OCI-LY1 (cell line): Measurements from ENCODE around the gene NODAL.

Experiments used
- H2AFZ ChIP-seq: fragments of 200-600 bp; sonication (generic), shearing (Covaris generic); 2 replicates; pipeline ENCODE4 v1.6.0; 2014; ENCODE audit warnings: antibody characterized with exemption, mild to moderate bottlenecking, low read length
- H3F3A ChIP-seq: fragments of 200-600 bp; sonication (generic), shearing (Covaris generic); 2 replicates; pipeline ENCODE4 v1.6.0; 2014; ENCODE audit warnings: mild to moderate bottlenecking, antibody characterized with exemption, low read length, moderate library complexity; ENCODE audit not compliant: insufficient read depth
- H3K27ac ChIP-seq: fragments of 200-600 bp; sonication (generic); 2 replicates; pipeline ENCODE4 v1.5.1; 2014; ENCODE audit warnings: low read length, mixed run types, mild to moderate bottlenecking, low read depth; ENCODE audit not compliant: poor library complexity, severe bottlenecking
- H3K27me3 ChIP-seq: fragments of 200-600 bp; sonication (generic); 2 replicates; pipeline ENCODE4 v1.6.0; 2014; ENCODE audit warnings: antibody characterized with exemption, mild to moderate bottlenecking, low read length, moderate library complexity; ENCODE audit not compliant: insufficient read depth
- H3K36me3 ChIP-seq: fragments of 200-600 bp; sonication (generic); 2 replicates; pipeline ENCODE4 v1.6.1; 2014; ENCODE audit warnings: mild to moderate bottlenecking, antibody characterized with exemption, low read length, moderate library complexity, mixed read lengths; ENCODE audit not compliant: insufficient read depth
- H3K4me1 ChIP-seq: fragments of 200-600 bp; sonication (generic); 2 replicates; pipeline ENCODE4 v1.5.1; 2014; ENCODE audit warnings: mild to moderate bottlenecking, low read length, moderate library complexity; ENCODE audit not compliant: insufficient read depth, severe bottlenecking
- H3K4me2 ChIP-seq: fragments of 200-600 bp; sonication (generic), shearing (Covaris generic); 2 replicates; pipeline ENCODE4 v1.6.1; 2014; ENCODE audit warnings: low read length
- H3K4me3 ChIP-seq: fragments of 200-600 bp; sonication (generic); 2 replicates; pipeline ENCODE4 v1.5.1; 2014; ENCODE audit warnings: low read length, low read depth, mild to moderate bottlenecking, mixed read lengths; ENCODE audit not compliant: poor library complexity, severe bottlenecking
- H3K79me2 ChIP-seq: fragments of 200-600 bp; shearing (Covaris generic); 2 replicates; pipeline ENCODE4 v1.6.1; 2016; ENCODE audit warnings: mixed run types, low read length, mixed read lengths; ENCODE audit not compliant: insufficient read depth
- H3K9ac ChIP-seq: fragments of 200-600 bp; sonication (generic), shearing (Covaris generic); 2 replicates; pipeline ENCODE4 v1.6.1; 2014; ENCODE audit warnings: mild to moderate bottlenecking, low read length, mixed read lengths
- H3K9me2 ChIP-seq: fragments of 200-600 bp; sonication (generic), shearing (Covaris generic); 2 replicates; pipeline ENCODE4 v1.6.1; 2014; ENCODE audit warnings: low read depth, mild to moderate bottlenecking, low read length, mixed read lengths
- H3K9me3 ChIP-seq: fragments of 200-600 bp; shearing (Covaris generic); 2 replicates; pipeline ENCODE4 v1.6.1; 2014; ENCODE audit warnings: low read length, mixed read lengths
- H4K20me1 ChIP-seq: fragments of 200-600 bp; sonication (generic), shearing (Covaris generic); 2 replicates; pipeline ENCODE4 v1.6.0; 2016; ENCODE audit warnings: mild to moderate bottlenecking, low read length; ENCODE audit not compliant: insufficient read depth
- CTCF ChIP-seq: fragments of 200-600 bp; sonication (generic), shearing (Covaris generic); IDR thresholded peaks from 2 replicates; pipeline ENCODE4 v1.5.1; 2017; ENCODE audit warnings: mild to moderate bottlenecking, antibody characterized with exemption, low read length, moderate library complexity, mixed read lengths
- EZH2 ChIP-seq: fragments of 200-600 bp; sonication (generic), shearing (Covaris generic); IDR thresholded peaks from 2 replicates; pipeline ENCODE4 v1.8.0; 2017; ENCODE audit warnings: borderline replicate concordance, mixed run types, mild to moderate bottlenecking, antibody characterized with exemption, low read length, moderate library complexity, mixed read lengths

Gene NODAL

GRCh38 chr10:70482982-70483760 is 41.7 kb upstream of the NODAL start:
- H4K20me1 ChIP-seq: no peaks in the 10 kb centered on the region
- H3K9me2 ChIP-seq: no peaks in the 10 kb centered on the region
- TF ChIP-seq EZH2 (no peak), CTCF (no peak)
- H3K4me1 ChIP-seq: peaks cover 79% of the 10 kb centered on the region
- H3K79me2 ChIP-seq: peaks cover 28% of the 10 kb centered on the region
- peak overlapping the region; percentile 73 for H3K4me2 ChIP-seq
- no peaks in the 10 kb centered on the region for H3K9me3 ChIP-seq
- peak overlapping the region; percentile 94; the same call in 1 of the 2 replicates for H3K9ac ChIP-seq
- no peak overlapping the region for H2AFZ ChIP-seq
- peak overlapping the region; percentile 96 for H3K27ac ChIP-seq
- no peaks in the 10 kb centered on the region for H3F3A ChIP-seq
- H3K27me3 ChIP-seq: no peaks in the 10 kb centered on the region
- peaks cover 74% of the 10 kb centered on the region for H3K36me3 ChIP-seq
- H3K4me3 ChIP-seq: peak overlapping the region; percentile 91

- H3K36me3 ChIP-seq: peaks cover 64% of the 10 kb centered on the region
- H3K79me2 ChIP-seq: peaks cover 28% of the 10 kb centered on the region
- H3K4me3 ChIP-seq: peak overlapping the region; percentile 91
- H3F3A ChIP-seq: no peaks in the 10 kb centered on the region
- H3K4me1 ChIP-seq: peaks cover 80% of the 10 kb centered on the region
- H3K9me2 ChIP-seq: no peaks in the 10 kb centered on the region
- no peak for TF ChIP-seq CTCF
- no peak for TF ChIP-seq EZH2
- no peaks in the 10 kb centered on the region for H4K20me1 ChIP-seq
- no peaks in the 10 kb centered on the region for H3K27me3 ChIP-seq
- H3K9me3 ChIP-seq: no peaks in the 10 kb centered on the region
- H3K9ac ChIP-seq: peak overlapping the region; percentile 94
- peak overlapping the region; percentile 73 for H3K4me2 ChIP-seq
- peak overlapping the region; percentile 96 for H3K27ac ChIP-seq
- H2AFZ ChIP-seq: no peak overlapping the region
Measured at GRCh38 chr10:70481831-70482530, 40.5 kb upstream of the NODAL start.

- peak overlapping the region; percentile 91 for H3K4me3 ChIP-seq
- H3K9me3 ChIP-seq: no peaks in the 10 kb centered on the region
- peaks cover 71% of the 10 kb centered on the region for H3K4me1 ChIP-seq
- no peaks in the 10 kb centered on the region for H3K9me2 ChIP-seq
- TF ChIP-seq CTCF: no peak
- TF ChIP-seq EZH2: no peak
- H3K27me3 ChIP-seq: no peaks in the 10 kb centered on the region
- H3K79me2 ChIP-seq: peaks cover 28% of the 10 kb centered on the region
- no peaks in the 10 kb centered on the region for H4K20me1 ChIP-seq
- no peak overlapping the region for H2AFZ ChIP-seq
- peaks cover 55% of the 10 kb centered on the region for H3K36me3 ChIP-seq
- peak overlapping the region; percentile 94 for H3K9ac ChIP-seq
- no peaks in the 10 kb centered on the region for H3F3A ChIP-seq
- peak overlapping the region; percentile 73 for H3K4me2 ChIP-seq
- H3K27ac ChIP-seq: peak overlapping the region; percentile 96
Measured at GRCh38 chr10:70481105-70481504, 39.6 kb upstream of the NODAL start.
